NT2/D1 (cell line): ENCODE measurements around the gene AFAP1L2.

Experiments used
- SUZ12 ChIP-seq: IDR thresholded peaks from 2 replicates; pipeline ENCODE4 v1.6.1; 2011; ENCODE audit not compliant: insufficient read length, insufficient read depth; ENCODE audit errors: extremely low read depth
- YY1 ChIP-seq: IDR thresholded peaks from 2 replicates; pipeline ENCODE4 v1.6.1; 2011; ENCODE audit not compliant: insufficient read length, insufficient read depth
- ZNF274 ChIP-seq: IDR thresholded peaks from 2 replicates; pipeline ENCODE4 v1.6.1; 2011; ENCODE audit warnings: mild to moderate bottlenecking, low read depth, low read length

GRCh38 chr10:114387784-114388183 is 16.5 kb downstream of the AFAP1L2 start:
- TF ChIP-seq SUZ12 (no peak), ZNF274 (no peak), YY1 (no peak)
